Stimulated activated naive B cell treated with anti-CD40 and anti-IgM and Interleukin-4, amounts not matched to agents 10 μg/mL and 1 μg/mL and 100 μg/mL, for 72 hours (primary cell): ENCODE data around the gene ARHGEF7.

Experiments used
- ATAC-seq, 2 donors: fragments of 150-1000 bp; cut with Tn5 transposase; replicated peaks; 2 replicates each; pipeline ENCODE4 v1.10.0; 2021; ENCODE audit warnings: moderate library complexity in 1 of 2
- DNase-seq: peaks from one replicate; pipeline ENCODE4 v3.0.0; 2021
- H3K27ac Mint-ChIP-seq: one replicate; pipeline ENCODE4 v1.8.0; 2022; ENCODE audit warnings: mild to moderate bottlenecking, mixed read lengths
- H3K27me3 Mint-ChIP-seq, 2 donors: one replicate each; pipeline ENCODE4 v1.8.0; 2022; ENCODE audit warnings: mixed read lengths in 2 of 2
- H3K36me3 Mint-ChIP-seq, 2 donors: one replicate each; pipeline ENCODE4 v1.8.0; 2022; ENCODE audit warnings: mixed read lengths in 2 of 2, mild to moderate bottlenecking in 1 of 2
- H3K4me1 Mint-ChIP-seq, 2 donors: one replicate each; pipeline ENCODE4 v1.8.0; 2022; ENCODE audit warnings: mixed read lengths in 2 of 2, mild to moderate bottlenecking in 1 of 2
- H3K4me3 Mint-ChIP-seq, 2 donors: one replicate each; pipeline ENCODE4 v1.8.0; 2022; ENCODE audit warnings: mild to moderate bottlenecking in 2 of 2, mixed read lengths in 2 of 2, moderate library complexity in 1 of 2
- H3K9me3 Mint-ChIP-seq, 2 donors: one replicate each; pipeline ENCODE4 v1.8.0; 2022; ENCODE audit warnings: mixed read lengths in 2 of 2, mild to moderate bottlenecking in 1 of 2

ARHGEF7 gene

DNA sequence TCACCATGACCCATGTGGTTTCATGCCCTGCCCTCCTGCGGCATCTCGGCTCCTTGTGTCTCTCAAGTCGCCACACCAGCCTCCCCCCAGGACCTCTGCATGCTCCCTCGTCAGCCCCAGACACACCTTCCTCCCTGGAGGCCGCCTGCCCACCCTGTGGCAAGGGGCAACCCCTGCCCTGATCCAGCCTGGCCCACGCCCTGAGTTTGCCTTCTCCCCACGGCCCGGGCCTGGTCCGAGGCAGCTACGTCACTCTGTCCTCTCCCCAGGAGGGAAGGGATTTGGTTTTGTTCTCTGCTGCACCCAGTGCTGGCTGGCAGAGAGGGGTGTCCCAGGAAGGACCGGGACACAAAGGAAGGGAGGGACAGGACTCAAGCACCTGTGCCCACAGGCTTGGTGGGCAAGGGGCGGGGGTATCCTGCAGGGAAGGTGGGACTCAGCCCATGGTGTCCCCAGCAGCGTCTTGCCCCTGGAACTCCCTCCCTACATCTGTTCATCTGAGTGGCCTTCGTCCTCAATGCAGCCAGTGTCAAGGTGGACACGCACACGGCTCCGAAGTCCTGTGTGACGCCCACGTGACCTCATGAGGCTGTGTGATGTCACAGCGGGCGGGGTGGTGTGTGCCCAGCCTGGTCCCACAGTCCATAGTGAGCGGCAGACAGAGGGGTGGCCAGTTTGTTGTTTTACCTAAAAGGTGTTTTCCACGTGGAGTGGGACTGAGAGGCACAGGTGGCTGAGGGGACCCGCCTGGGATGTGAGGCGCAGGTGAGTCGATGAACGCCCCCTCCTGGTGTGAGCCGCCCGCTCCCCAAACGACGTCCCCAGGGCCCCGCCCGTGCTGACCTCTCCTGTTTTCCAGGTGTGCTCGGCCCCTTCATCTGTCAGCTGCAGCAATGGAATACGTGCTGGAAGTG, 205.1 kb downstream of the ARHGEF7 start, which contains the start of gene TEX29:
Gene TEX29, plus strand, starts transcription at position 645 of the 914 bp plus-strand sequence. Its CDS starts 249 bp downstream, at position 894.
- ATAC-seq, result no peak
- H3K9me3 Mint-ChIP-seq, result peaks cover 0 to 1% of the 10 kb centered on the region in 2 donors
- H3K27me3 Mint-ChIP-seq, result no peaks in the 10 kb centered on the region
- H3K4me1 Mint-ChIP-seq, result no peaks in the 10 kb centered on the region
- no peak within 1 kb of the TSS for H3K4me3 Mint-ChIP-seq
- DNase-seq, result no peak
- peaks cover 27 to 49% of the 10 kb centered on the region in 2 donors for H3K36me3 Mint-ChIP-seq
- H3K27ac Mint-ChIP-seq, result no peak within 1 kb of the TSS

- no peak overlapping the region for H3K27ac Mint-ChIP-seq
- no peak overlapping the region for H3K4me3 Mint-ChIP-seq
- no peak for ATAC-seq
- H3K27me3 Mint-ChIP-seq, result no peaks in the 10 kb centered on the region
- no peak for DNase-seq
- no peaks in the 10 kb centered on the region for H3K9me3 Mint-ChIP-seq
- H3K4me1 Mint-ChIP-seq, result no peaks in the 10 kb centered on the region
- peaks cover 10 to 31% of the 10 kb centered on the region in 2 donors for H3K36me3 Mint-ChIP-seq
Observed at GRCh38 chr13:111322001-111322915, 207.1 kb downstream of the ARHGEF7 start.

- H3K36me3 Mint-ChIP-seq, result peaks cover 3 to 24% of the 10 kb centered on the region in 2 donors
- no peak overlapping the region for H3K4me3 Mint-ChIP-seq
Observed at GRCh38 chr13:111322916-111323331, 207.8 kb downstream of the ARHGEF7 start.

DNA sequence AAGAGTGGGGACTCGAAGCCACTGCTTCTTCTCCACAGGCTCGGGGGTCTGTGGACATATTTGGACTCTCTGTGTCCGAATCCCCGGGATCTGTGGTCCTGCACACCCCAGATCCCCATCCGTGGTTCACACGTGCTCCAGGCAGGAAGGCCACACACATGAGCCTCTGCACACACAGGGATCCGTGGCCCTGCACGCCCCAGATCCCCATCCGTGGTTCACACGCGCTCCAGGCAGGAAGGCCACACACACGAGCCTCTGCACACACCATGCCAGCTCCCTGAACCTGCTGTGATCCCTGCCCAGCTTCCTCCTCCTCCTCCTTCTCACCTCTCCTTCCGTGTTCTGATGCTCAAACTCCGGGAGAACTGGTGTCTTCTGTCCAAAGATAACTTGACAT, 208.4 kb downstream of the ARHGEF7 start:
- Mint-ChIP-seq H3K4me3 (no peak overlapping the region), H3K27ac (no peak overlapping the region)
- no peak for DNase-seq

More at GRCh38 chr13:111322916-111323331, 207.8 kb downstream of the ARHGEF7 start:
- no peaks in the 10 kb centered on the region for H3K27me3 Mint-ChIP-seq
- ATAC-seq (no peak), DNase-seq (no peak)
- H3K4me1 Mint-ChIP-seq, result no peaks in the 10 kb centered on the region
- no peak overlapping the region for H3K27ac Mint-ChIP-seq
- H3K9me3 Mint-ChIP-seq, result no peaks in the 10 kb centered on the region

GRCh38 chr13:111323950-111324651, 209.0 kb downstream of the ARHGEF7 start:
- peaks cover 3 to 14% of the 10 kb centered on the region in 2 donors for H3K36me3 Mint-ChIP-seq
- no peaks in the 10 kb centered on the region for H3K9me3 Mint-ChIP-seq
- ATAC-seq (no peak), DNase-seq (no peak)
- no peaks in the 10 kb centered on the region for H3K4me1 Mint-ChIP-seq
- H3K4me3 Mint-ChIP-seq, result no peak overlapping the region
- no peaks in the 10 kb centered on the region for H3K27me3 Mint-ChIP-seq
- H3K27ac Mint-ChIP-seq, result no peak overlapping the region

More for the DNA sequence above, 208.4 kb downstream of the ARHGEF7 start:
- Mint-ChIP-seq H3K27me3 (no peaks in the 10 kb centered on the region), H3K4me1 (no peaks in the 10 kb centered on the region), H3K36me3 (peaks cover 3 to 19% of the 10 kb centered on the region in 2 donors), H3K9me3 (no peaks in the 10 kb centered on the region)
- no peak for ATAC-seq

- Mint-ChIP-seq H3K9me3 (no peaks in the 10 kb centered on the region), H3K4me1 (no peaks in the 10 kb centered on the region)
- DNase-seq, result no peak
Observed at GRCh38 chr13:111324736-111325135, 209.6 kb downstream of the ARHGEF7 start.

GRCh38 chr13:111325146-111325890, 210.2 kb downstream of the ARHGEF7 start:
- ATAC-seq (no peak), DNase-seq (no peak)
- Mint-ChIP-seq H3K9me3 (no peaks in the 10 kb centered on the region), H3K36me3 (peaks cover 0 to 9% of the 10 kb centered on the region in 2 donors), H3K4me1 (no peaks in the 10 kb centered on the region), H3K27ac (no peak overlapping the region), H3K27me3 (no peaks in the 10 kb centered on the region), H3K4me3 (no peak overlapping the region)

More at GRCh38 chr13:111324736-111325135, 209.6 kb downstream of the ARHGEF7 start:
- no peak for ATAC-seq
- Mint-ChIP-seq H3K27ac (no peak overlapping the region), H3K36me3 (peaks cover 0 to 10% of the 10 kb centered on the region in 2 donors), H3K4me3 (no peak overlapping the region), H3K27me3 (no peaks in the 10 kb centered on the region)

- no peak for ATAC-seq
- Mint-ChIP-seq H3K9me3 (no peaks in the 10 kb centered on the region), H3K27ac (no peak overlapping the region)
Observed at GRCh38 chr13:111325941-111326620, 211.0 kb downstream of the ARHGEF7 start.

GRCh38 chr13:111326621-111326965, 211.5 kb downstream of the ARHGEF7 start:
- Mint-ChIP-seq H3K4me1 (no peaks in the 10 kb centered on the region), H3K9me3 (no peaks in the 10 kb centered on the region)

More at GRCh38 chr13:111325941-111326620, 211.0 kb downstream of the ARHGEF7 start:
- DNase-seq, result no peak
- H3K4me1 Mint-ChIP-seq, result no peaks in the 10 kb centered on the region
- no peak overlapping the region for H3K4me3 Mint-ChIP-seq
- H3K27me3 Mint-ChIP-seq, result no peaks in the 10 kb centered on the region
- peaks cover 0 to 16% of the 10 kb centered on the region in 2 donors for H3K36me3 Mint-ChIP-seq

GRCh38 chr13:111326981-111327642, 212.0 kb downstream of the ARHGEF7 start:
- Mint-ChIP-seq H3K36me3 (peaks cover 0 to 16% of the 10 kb centered on the region in 2 donors), H3K9me3 (no peaks in the 10 kb centered on the region), H3K4me3 (no peak overlapping the region), H3K27me3 (no peaks in the 10 kb centered on the region), H3K4me1 (no peaks in the 10 kb centered on the region), H3K27ac (no peak overlapping the region)
- no peak for ATAC-seq
- DNase-seq, result no peak

More at GRCh38 chr13:111326621-111326965, 211.5 kb downstream of the ARHGEF7 start:
- Mint-ChIP-seq H3K36me3 (peaks cover 0 to 16% of the 10 kb centered on the region in 2 donors), H3K4me3 (no peak overlapping the region), H3K27me3 (no peaks in the 10 kb centered on the region), H3K27ac (no peak overlapping the region)
- ATAC-seq (no peak), DNase-seq (no peak)

DNA sequence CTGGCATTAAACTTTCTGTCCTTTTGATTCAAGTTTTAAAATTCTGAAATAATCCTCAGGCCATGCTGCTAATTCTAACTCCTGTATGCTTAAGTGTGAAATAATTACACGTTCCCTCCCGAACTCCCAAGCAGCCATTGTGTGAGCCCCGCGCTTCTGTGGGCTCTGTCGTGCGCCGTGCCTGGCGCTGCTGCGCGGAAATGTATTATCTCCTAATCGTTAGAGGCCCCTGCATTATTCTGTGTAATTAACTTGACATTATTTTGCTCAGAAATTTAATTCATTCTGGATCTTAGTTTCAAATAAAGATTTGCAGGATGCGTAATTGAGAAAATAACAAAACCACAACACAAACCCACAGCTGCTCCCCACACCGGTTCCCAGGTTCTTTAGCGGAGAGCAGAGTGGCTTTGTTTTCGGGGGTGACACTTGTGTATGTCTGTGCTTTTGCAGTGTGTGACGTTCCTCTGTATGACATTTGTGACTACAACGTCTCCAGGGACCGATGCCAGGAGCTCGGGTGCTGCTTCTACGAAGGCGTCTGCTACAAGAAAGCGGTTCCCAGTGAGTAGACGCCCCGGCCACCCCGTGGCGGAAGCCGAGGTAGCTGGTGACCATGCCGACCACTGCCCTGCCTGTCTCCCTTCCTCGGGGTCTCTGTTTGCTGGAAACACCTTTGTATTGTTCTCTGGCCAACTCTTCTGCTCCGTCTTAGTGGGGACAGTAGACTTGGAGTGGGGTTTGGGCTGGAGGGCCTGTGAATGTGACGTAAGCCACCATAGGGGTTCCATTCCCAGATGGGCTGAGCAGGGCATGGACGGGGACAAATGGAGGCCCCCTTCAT, 212.8 kb downstream of the ARHGEF7 start:
- DNase-seq (no peak), ATAC-seq (no peak)
- H3K4me1 Mint-ChIP-seq, result no peaks in the 10 kb centered on the region
- no peaks in the 10 kb centered on the region for H3K27me3 Mint-ChIP-seq
- no peak overlapping the region for H3K4me3 Mint-ChIP-seq
- no peak overlapping the region for H3K27ac Mint-ChIP-seq
- H3K9me3 Mint-ChIP-seq, result no peaks in the 10 kb centered on the region
- peaks cover under 1 to 23% of the 10 kb centered on the region in 2 donors for H3K36me3 Mint-ChIP-seq
